ENCODE results near the gene ENPP5. TPM values are rescaled to one million over a fixed set of nuclear protein-coding genes. Genes with fewer than 3 reads are reported as not detected.

ENPP5 gene
- total RNA-seq, 2 experiments from 2014 or later, result 0.50 to 1.6 TPM

- BruUV-seq (replicated peaks), result no TSS peak
- Histone ChIP-seq H3K79me2 (ENCODE audit: insufficient read depth, low read depth, low read length) (no peaks in the 10 kb centered on the region), H3K9me2 (ENCODE audit: insufficient read depth, low read length) (no peaks in the 10 kb centered on the region), H3K27ac (ENCODE audit: low read depth, low read length, poor library complexity, severe bottlenecking) (no peak overlapping the region), H3K9me3 (ENCODE audit: low read length) (no peaks in the 10 kb centered on the region), H4K20me1 (ENCODE audit: insufficient read depth, low read length) (no peaks in the 10 kb centered on the region), H3K4me3 (ENCODE audit: low read depth, low read length, poor library complexity, severe bottlenecking) (no peak overlapping the region), H3K36me3 (ENCODE audit: insufficient read depth, low read length) (no peaks in the 10 kb centered on the region), H3K4me2 (ENCODE audit: low read length) (no peak overlapping the region), H2AFZ (ENCODE audit: low read length) (peak overlapping the region; percentile 12; the same call in 1 of the 2 replicates), H3K4me1 (ENCODE audit: insufficient read depth, low read length, poor library complexity, severe bottlenecking) (peaks cover 9% of the 10 kb centered on the region)
- CTCF ChIA-PET (ENCODE audit: unreplicated experiment), result no interaction called here
- POLR2A ChIA-PET, result interaction anchor here (0.7 kb wide), 1 partner anchor 361 kb away, joined by 3 read pairs; no protein-coding TSS in a partner anchor
- intact Hi-C loops (cut with micrococcal nuclease; ENCODE audit: unreplicated experiment), result no loop called here
- peak; percentile 3 for DNase-seq (ENCODE audit: low spot score)
- TF ChIP-seq, protein P1, sequence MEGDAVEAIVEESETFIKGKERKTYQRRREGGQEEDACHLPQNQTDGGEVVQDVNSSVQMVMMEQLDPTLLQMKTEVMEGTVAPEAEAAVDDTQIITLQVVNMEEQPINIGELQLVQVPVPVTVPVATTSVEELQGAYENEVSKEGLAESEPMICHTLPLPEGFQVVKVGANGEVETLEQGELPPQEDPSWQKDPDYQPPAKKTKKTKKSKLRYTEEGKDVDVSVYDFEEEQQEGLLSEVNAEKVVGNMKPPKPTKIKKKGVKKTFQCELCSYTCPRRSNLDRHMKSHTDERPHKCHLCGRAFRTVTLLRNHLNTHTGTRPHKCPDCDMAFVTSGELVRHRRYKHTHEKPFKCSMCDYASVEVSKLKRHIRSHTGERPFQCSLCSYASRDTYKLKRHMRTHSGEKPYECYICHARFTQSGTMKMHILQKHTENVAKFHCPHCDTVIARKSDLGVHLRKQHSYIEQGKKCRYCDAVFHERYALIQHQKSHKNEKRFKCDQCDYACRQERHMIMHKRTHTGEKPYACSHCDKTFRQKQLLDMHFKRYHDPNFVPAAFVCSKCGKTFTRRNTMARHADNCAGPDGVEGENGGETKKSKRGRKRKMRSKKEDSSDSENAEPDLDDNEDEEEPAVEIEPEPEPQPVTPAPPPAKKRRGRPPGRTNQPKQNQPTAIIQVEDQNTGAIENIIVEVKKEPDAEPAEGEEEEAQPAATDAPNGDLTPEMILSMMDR (conservative IDR thresholded peaks at IDR 0.05; ENCODE audit: low read length), result no peak
- no peak for TF ChIP-seq EZH2phosphoT487 (IDR thresholded peaks at IDR 0.05; ENCODE audit: borderline replicate concordance, low read depth, low read length)
Measured at GRCh38 chr6:46174904-46175303, 4.1 kb upstream of the ENPP5 start.

- H2AFZ ChIP-seq (ENCODE audit: low read length), result no peak overlapping the region
- no peak overlapping the region for H3K4me2 ChIP-seq (ENCODE audit: low read length)
- no peaks in the 10 kb centered on the region for H3K9me3 ChIP-seq (ENCODE audit: low read length)
- ChIA-PET POLR2A (interaction anchor here (0.6 to 1.7 kb wide), 2 partner anchors 43 to 79 kb away, joined by 3 to 4 read pairs; no protein-coding TSS in a partner anchor), CTCF (ENCODE audit: unreplicated experiment) (no interaction called here)
- no peaks in the 10 kb centered on the region for H3K9me2 ChIP-seq (ENCODE audit: insufficient read depth, low read length)
- H3K4me3 ChIP-seq (ENCODE audit: low read depth, low read length, poor library complexity, severe bottlenecking), result no peak overlapping the region
- H3K79me2 ChIP-seq (ENCODE audit: insufficient read depth, low read depth, low read length), result no peaks in the 10 kb centered on the region
- H3K36me3 ChIP-seq (ENCODE audit: insufficient read depth, low read length), result no peaks in the 10 kb centered on the region
- no peaks in the 10 kb centered on the region for H4K20me1 ChIP-seq (ENCODE audit: insufficient read depth, low read length)
- no TSS peak for BruUV-seq (replicated peaks)
- TF ChIP-seq EZH2phosphoT487 (IDR thresholded peaks at IDR 0.05; ENCODE audit: borderline replicate concordance, low read depth, low read length), result no peak
- TF ChIP-seq, protein P1 (conservative IDR thresholded peaks at IDR 0.05; ENCODE audit: low read length), result no peak
- peaks cover 9% of the 10 kb centered on the region for H3K4me1 ChIP-seq (ENCODE audit: insufficient read depth, low read length, poor library complexity, severe bottlenecking)
- intact Hi-C loops (cut with micrococcal nuclease; ENCODE audit: unreplicated experiment), result no loop called here
- no peak for DNase-seq (ENCODE audit: low spot score)
- H3K27ac ChIP-seq (ENCODE audit: low read depth, low read length, poor library complexity, severe bottlenecking), result no peak overlapping the region
Measured at GRCh38 chr6:46172176-46172575, 1.4 kb upstream of the ENPP5 start.

DNA sequence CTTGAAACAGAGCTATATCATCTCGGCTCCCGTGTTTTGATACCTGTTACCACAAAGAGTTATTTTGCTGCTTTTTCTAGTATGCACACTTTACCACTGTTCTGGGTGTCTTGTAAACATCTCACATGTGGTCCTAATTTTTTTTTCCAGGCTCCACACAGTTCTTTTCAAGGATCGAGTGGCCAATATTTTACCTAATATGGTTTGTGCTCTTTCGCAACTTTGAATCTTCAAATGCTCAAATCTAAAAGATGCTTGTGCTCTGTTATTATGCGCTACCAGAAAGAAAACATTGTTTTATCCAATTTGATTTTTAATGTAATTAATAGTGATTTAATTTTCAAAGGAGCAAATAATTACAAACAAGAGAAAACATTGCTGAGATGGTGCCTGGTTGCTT, 10.7 kb downstream of the ENPP5 start:
- no peaks in the 10 kb centered on the region for H4K20me1 ChIP-seq (ENCODE audit: insufficient read depth, low read length)
- no peak overlapping the region for H2AFZ ChIP-seq (ENCODE audit: low read length)
- CTCF ChIA-PET (ENCODE audit: unreplicated experiment), result no interaction called here
- no peaks in the 10 kb centered on the region for H3K79me2 ChIP-seq (ENCODE audit: insufficient read depth, low read depth, low read length)
- no peak for TF ChIP-seq EZH2phosphoT487 (IDR thresholded peaks at IDR 0.05; ENCODE audit: borderline replicate concordance, low read depth, low read length)
- TF ChIP-seq, protein P1 (conservative IDR thresholded peaks at IDR 0.05; ENCODE audit: low read length), result no peak
- no peaks in the 10 kb centered on the region for H3K36me3 ChIP-seq (ENCODE audit: insufficient read depth, low read length)
- BruUV-seq (replicated peaks), result no TSS peak
- no peak overlapping the region for H3K4me2 ChIP-seq (ENCODE audit: low read length)
- H3K27ac ChIP-seq (ENCODE audit: low read depth, low read length, poor library complexity, severe bottlenecking), result no peak overlapping the region
- no peaks in the 10 kb centered on the region for H3K9me3 ChIP-seq (ENCODE audit: low read length)
- intact Hi-C loops (cut with micrococcal nuclease; ENCODE audit: unreplicated experiment), result no loop called here
- no peaks in the 10 kb centered on the region for H3K9me2 ChIP-seq (ENCODE audit: insufficient read depth, low read length)
- no peaks in the 10 kb centered on the region for H3K4me1 ChIP-seq (ENCODE audit: insufficient read depth, low read length, poor library complexity, severe bottlenecking)
- POLR2A ChIA-PET, result no interaction called here
- no peak for DNase-seq (ENCODE audit: low spot score)
- no peak overlapping the region for H3K4me3 ChIP-seq (ENCODE audit: low read depth, low read length, poor library complexity, severe bottlenecking)
